Measurements from ENCODE around the gene MPPE1. TPM values are rescaled to one million over a fixed set of nuclear protein-coding genes. Genes with fewer than 3 reads are reported as not detected.
A peak's percentile ranks its signal among the peaks of the same experiment; 100 is the strongest.
"Not testable (repeated sequence)": the region's sequence is repeated elsewhere in the genome, so short reads cannot be mapped to it uniquely, and the experiment has no call there.

Gene MPPE1
- total RNA-seq, 1 donor, result 27.2 TPM

DNA sequence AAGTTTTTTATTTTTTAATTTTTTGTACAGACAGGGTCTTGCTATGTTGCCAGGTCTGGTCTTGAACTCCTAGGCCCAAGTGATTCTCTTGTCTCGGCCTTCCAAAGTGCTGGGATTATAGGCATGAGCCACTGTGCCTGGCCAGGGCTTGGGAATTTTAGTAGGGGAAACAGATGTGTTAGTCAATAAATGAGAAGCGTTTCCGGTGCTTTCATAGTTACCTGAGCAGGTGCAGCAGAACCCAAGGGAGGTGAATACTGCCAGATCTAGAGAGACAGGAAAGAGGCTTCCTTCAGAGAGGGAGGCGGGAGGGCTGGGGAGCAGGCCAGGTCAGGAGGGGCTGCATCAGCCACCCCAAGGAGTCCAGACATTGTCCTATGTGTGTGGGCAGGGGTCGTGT, 42.7 kb upstream of the MPPE1 start:
- TF ChIP-seq, protein P1, sequence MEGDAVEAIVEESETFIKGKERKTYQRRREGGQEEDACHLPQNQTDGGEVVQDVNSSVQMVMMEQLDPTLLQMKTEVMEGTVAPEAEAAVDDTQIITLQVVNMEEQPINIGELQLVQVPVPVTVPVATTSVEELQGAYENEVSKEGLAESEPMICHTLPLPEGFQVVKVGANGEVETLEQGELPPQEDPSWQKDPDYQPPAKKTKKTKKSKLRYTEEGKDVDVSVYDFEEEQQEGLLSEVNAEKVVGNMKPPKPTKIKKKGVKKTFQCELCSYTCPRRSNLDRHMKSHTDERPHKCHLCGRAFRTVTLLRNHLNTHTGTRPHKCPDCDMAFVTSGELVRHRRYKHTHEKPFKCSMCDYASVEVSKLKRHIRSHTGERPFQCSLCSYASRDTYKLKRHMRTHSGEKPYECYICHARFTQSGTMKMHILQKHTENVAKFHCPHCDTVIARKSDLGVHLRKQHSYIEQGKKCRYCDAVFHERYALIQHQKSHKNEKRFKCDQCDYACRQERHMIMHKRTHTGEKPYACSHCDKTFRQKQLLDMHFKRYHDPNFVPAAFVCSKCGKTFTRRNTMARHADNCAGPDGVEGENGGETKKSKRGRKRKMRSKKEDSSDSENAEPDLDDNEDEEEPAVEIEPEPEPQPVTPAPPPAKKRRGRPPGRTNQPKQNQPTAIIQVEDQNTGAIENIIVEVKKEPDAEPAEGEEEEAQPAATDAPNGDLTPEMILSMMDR (IDR thresholded peaks at IDR 0.05; ENCODE audit: insufficient read depth, low read depth, low read length), result no peak
- H3K4me3 ChIP-seq (ENCODE audit: low read depth, low read length), result no peak overlapping the region
- no peak for DNase-seq (ENCODE audit: low read depth)

DNA sequence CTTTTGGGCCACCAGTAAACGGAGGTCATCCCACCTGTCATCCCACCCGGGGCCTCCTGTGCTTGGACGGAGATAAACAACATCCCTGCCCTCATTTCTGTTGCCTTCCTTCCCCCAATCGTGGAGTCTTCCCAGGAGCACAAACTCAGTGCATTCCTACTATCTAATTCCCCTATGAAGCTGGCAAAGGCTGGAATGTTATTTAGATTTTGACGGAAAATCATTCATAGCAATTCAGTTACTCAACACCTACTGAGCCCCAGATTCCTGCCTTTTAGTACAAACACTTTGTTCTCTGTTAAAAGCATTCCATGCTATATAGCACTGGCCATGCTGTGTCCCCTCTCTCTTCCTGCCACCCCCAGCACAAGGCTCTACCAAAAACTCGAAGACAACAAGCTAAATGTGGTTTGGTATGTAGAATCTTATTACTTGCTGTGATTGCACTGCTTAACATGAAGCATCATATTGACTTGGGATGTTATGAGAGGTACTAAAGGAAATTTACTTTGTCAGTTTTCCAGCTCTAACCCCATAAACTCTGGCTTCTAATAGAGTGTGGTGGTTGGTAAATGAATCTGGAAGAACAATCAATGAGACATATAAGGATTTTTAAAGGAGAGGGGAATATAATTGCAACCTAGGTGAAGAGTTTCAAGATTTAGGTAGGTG, 40.9 kb upstream of the MPPE1 start:
- TF ChIP-seq, protein P1 (IDR thresholded peaks at IDR 0.05; ENCODE audit: insufficient read depth, low read depth, low read length), result no peak
- no peak overlapping the region for H3K4me3 ChIP-seq (ENCODE audit: low read depth, low read length)
- peak; percentile 59 for DNase-seq (ENCODE audit: low read depth)

DNA sequence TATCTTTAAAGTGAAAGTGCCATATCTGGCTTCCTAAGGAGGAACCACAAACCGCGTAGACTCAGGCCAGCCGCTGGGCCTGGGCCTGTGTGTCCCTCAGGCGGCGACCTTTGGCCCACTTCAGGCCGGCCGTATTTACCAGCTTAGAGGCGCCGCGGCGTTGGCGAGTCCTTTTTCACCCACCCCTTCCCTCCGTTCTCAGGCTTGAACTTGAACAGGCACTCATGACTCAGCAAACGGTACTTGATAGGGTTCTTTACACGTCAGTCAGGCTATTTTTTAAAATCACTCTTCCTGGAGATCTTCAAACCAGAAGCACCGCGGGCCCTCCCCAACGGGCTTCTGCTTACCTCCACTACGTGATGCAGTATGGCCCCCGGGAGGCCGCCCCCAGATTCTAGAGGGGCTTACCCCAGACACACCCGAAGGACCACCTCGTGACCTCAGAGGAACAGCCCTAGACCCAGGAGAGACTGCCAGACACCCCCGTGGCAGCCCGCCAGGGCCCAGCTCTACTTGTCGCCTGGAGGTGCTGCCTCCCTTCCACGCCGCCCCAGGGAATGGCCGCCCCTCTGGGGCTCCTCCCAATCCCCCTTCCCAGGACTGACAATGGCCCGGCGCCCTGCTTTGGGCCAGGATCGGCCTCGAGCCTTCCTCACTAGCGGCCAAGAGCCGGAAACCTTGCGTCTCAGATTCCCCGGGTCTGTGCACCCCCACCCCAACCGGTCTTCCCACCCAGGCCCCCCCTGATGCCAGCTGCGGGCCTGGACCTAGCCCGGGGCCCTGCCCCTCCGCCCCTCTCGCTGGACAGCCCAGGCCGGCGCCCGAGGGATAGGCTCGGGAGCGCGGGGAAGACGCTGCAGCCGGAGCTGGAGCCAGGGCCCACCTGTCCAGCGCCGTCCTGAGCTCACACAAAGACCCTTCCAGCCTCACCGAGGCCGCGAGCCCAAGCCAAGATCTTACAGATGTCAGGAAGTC, 39.4 kb upstream of the MPPE1 start:
- peak; percentile 99 for DNase-seq (ENCODE audit: low read depth)
- TF ChIP-seq, protein P1 (IDR thresholded peaks at IDR 0.05; ENCODE audit: insufficient read depth, low read depth, low read length), result no peak
- peak overlapping the region; percentile 49 for H3K4me3 ChIP-seq (ENCODE audit: low read depth, low read length)

DNA sequence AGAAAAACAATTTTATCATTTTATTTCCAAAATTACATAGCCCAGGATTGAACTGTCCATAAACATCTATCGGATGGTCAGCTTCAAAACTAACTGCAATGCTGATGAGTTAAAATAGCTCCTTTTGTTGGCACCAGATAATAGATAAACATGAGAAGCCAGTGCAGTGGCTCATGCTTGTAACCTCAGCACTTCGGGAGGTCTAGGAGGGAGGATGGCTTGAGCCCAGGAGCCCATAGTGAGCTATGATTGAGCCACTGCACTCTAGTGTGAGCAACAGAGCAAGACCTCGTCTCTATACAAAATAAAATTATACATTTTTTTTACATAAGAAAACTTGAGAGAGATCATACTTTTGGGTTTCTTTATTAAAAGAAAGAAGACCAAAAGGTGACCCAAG, 38.6 kb upstream of the MPPE1 start:
- TF ChIP-seq, protein P1 (IDR thresholded peaks at IDR 0.05; ENCODE audit: insufficient read depth, low read depth, low read length), result no peak
- H3K4me3 ChIP-seq (ENCODE audit: low read depth, low read length), result no peak overlapping the region
- DNase-seq (ENCODE audit: low read depth), result peak; percentile 56

DNA sequence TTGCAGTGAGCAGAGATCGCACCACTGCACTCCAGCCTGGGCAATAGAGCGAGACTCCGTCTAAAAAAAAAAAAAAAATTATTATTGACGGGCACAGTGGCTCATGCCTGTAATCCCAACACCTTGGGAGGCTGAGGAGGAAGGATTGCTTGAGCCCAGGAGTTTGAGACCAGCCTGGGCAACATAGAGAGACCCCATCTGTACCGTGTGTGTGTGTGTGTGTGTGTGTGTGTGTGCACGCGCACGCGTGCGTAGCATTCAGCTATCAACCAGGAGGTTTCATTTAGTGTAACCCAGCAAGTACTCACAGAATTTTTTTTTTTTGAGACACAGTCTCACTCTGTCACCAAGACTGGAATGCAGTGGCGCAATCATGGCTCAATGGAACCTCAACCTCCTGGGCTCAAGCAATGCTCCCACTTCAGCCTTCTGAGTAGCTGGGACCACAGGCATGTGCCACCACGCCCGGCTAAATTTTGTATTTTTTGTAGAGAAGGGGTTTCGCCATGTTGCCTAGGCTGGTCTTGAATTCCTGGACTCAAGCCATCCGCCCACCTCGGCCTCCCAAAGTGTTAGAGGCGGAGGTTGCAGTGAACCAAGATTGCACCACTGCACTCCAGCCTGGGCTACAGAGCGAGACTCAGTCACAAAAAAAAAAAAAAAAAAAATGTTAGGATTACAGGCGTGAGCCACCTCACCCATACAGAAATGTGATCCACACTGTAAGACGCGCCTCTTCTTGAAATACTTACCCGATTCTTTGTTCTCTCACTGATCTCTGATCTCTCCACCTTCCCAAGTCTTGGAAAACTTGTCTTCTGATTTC, 37.9 kb upstream of the MPPE1 start:
- H3K4me3 ChIP-seq (ENCODE audit: low read depth, low read length), result not testable (repeated sequence)
- DNase-seq (ENCODE audit: low read depth), result peak; percentile 27

DNA sequence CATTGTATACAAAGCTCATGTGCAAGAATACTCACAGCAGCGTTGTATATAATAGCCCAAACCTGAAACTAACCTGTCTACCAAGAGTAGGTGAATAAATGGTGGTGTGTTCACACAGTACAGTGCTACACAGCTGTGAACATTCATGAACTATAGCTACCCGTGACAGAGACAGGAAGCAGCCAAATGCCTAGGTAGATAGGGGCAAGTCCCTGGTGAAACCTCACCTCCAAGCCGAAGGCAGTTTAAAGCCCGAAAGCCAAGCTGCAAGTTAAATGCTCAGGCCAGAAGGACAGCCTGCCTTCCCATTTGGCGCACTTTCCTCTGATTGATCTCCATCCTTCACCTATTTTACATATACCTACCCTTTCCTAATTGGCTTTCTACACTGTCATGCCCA, 36.7 kb upstream of the MPPE1 start:
- TF ChIP-seq, protein P1 (IDR thresholded peaks at IDR 0.05; ENCODE audit: insufficient read depth, low read depth, low read length), result no peak
- DNase-seq (ENCODE audit: low read depth), result no peak
- H3K4me3 ChIP-seq (ENCODE audit: low read depth, low read length), result no peak overlapping the region
